ENCODE data around the gene ATP13A5. TPM values are rescaled to one million over a fixed set of nuclear protein-coding genes. Genes with fewer than 3 reads are reported as not detected.

Gene ATP13A5
- total RNA-seq, 1 donor from 2014 or later: 0.23 TPM

GRCh38 chr3:193343726-193344222 lies 34.8 kb downstream of the ATP13A5 start:
- Mint-ChIP-seq H3K27me3 (ENCODE audit: unreplicated experiment) (no peaks in the 10 kb centered on the region), H3K4me1 (ENCODE audit: unreplicated experiment) (no peaks in the 10 kb centered on the region), H3K36me3 (ENCODE audit: low read depth, unreplicated experiment) (no peaks in the 10 kb centered on the region), H3K9me3 (ENCODE audit: unreplicated experiment) (no peaks in the 10 kb centered on the region), H3K27ac (ENCODE audit: unreplicated experiment) (no peak overlapping the region), H3K4me3 (ENCODE audit: unreplicated experiment) (no peak overlapping the region)
- no peak for DNase-seq (ENCODE audit: low spot score)
- no peak for TF ChIP-seq CTCF (IDR thresholded peaks at IDR 0.05; ENCODE audit: unreplicated experiment)

- H3K4me3 Mint-ChIP-seq (ENCODE audit: unreplicated experiment): no peak overlapping the region
- DNase-seq (ENCODE audit: low spot score): no peak
- H3K27ac Mint-ChIP-seq (ENCODE audit: unreplicated experiment): no peak overlapping the region
- H3K9me3 Mint-ChIP-seq (ENCODE audit: unreplicated experiment): no peaks in the 10 kb centered on the region
- no peaks in the 10 kb centered on the region for H3K4me1 Mint-ChIP-seq (ENCODE audit: unreplicated experiment)
- no peaks in the 10 kb centered on the region for H3K27me3 Mint-ChIP-seq (ENCODE audit: unreplicated experiment)
- TF ChIP-seq CTCF (IDR thresholded peaks at IDR 0.05; ENCODE audit: unreplicated experiment): no peak
- H3K36me3 Mint-ChIP-seq (ENCODE audit: low read depth, unreplicated experiment): no peaks in the 10 kb centered on the region
Observed at GRCh38 chr3:193342551-193342950, 36.0 kb downstream of the ATP13A5 start.

- Mint-ChIP-seq H3K4me3 (ENCODE audit: unreplicated experiment) (no peak overlapping the region), H3K27me3 (ENCODE audit: unreplicated experiment) (no peaks in the 10 kb centered on the region), H3K9me3 (ENCODE audit: unreplicated experiment) (no peaks in the 10 kb centered on the region), H3K4me1 (ENCODE audit: unreplicated experiment) (peaks cover 22% of the 10 kb centered on the region), H3K36me3 (ENCODE audit: low read depth, unreplicated experiment) (no peaks in the 10 kb centered on the region), H3K27ac (ENCODE audit: unreplicated experiment) (no peak overlapping the region)
- no peak for DNase-seq (ENCODE audit: low spot score)
- no peak for TF ChIP-seq CTCF (IDR thresholded peaks at IDR 0.05; ENCODE audit: unreplicated experiment)
Observed at GRCh38 chr3:193335031-193335430, 43.5 kb downstream of the ATP13A5 start.

- DNase-seq (ENCODE audit: low spot score): no peak
- peaks cover 25% of the 10 kb centered on the region for H3K4me1 Mint-ChIP-seq (ENCODE audit: unreplicated experiment)
- H3K9me3 Mint-ChIP-seq (ENCODE audit: unreplicated experiment): no peaks in the 10 kb centered on the region
- no peaks in the 10 kb centered on the region for H3K36me3 Mint-ChIP-seq (ENCODE audit: low read depth, unreplicated experiment)
- no peak overlapping the region for H3K4me3 Mint-ChIP-seq (ENCODE audit: unreplicated experiment)
- no peak for TF ChIP-seq CTCF (IDR thresholded peaks at IDR 0.05; ENCODE audit: unreplicated experiment)
- no peaks in the 10 kb centered on the region for H3K27me3 Mint-ChIP-seq (ENCODE audit: unreplicated experiment)
- H3K27ac Mint-ChIP-seq (ENCODE audit: unreplicated experiment): no peak overlapping the region
Observed at GRCh38 chr3:193333229-193333628, 45.3 kb downstream of the ATP13A5 start.

GRCh38 chr3:193330555-193331204 lies 47.9 kb downstream of the ATP13A5 start:
- no peak for DNase-seq (ENCODE audit: low spot score)
- Mint-ChIP-seq H3K27ac (ENCODE audit: unreplicated experiment) (no peak overlapping the region), H3K9me3 (ENCODE audit: unreplicated experiment) (no peaks in the 10 kb centered on the region), H3K4me3 (ENCODE audit: unreplicated experiment) (no peak overlapping the region), H3K27me3 (ENCODE audit: unreplicated experiment) (no peaks in the 10 kb centered on the region), H3K36me3 (ENCODE audit: low read depth, unreplicated experiment) (no peaks in the 10 kb centered on the region), H3K4me1 (ENCODE audit: unreplicated experiment) (peaks cover 25% of the 10 kb centered on the region)
- no peak for TF ChIP-seq CTCF (IDR thresholded peaks at IDR 0.05; ENCODE audit: unreplicated experiment)

Measured in endothelial cell (in vitro differentiated cells).